IMR-90 (cell line): ENCODE results near the gene BLZF1. TPM values are rescaled to one million over a fixed set of nuclear protein-coding genes. Genes with fewer than 3 reads are reported as not detected.
A peak's percentile ranks its signal among the peaks of the same experiment; 100 is the strongest.

ENCODE experiments used
- ATAC-seq: fragments of 200-7000 bp; cut with Tn5 transposase; 2 replicates; pipeline ENCODE4 v1.9.1; 2020; ENCODE audit warnings: low read depth, mild to moderate bottlenecking, moderate library complexity
- BruUV-seq: library from RNA; stranded (reverse); fragments of 400-500 nt; replicated peaks from 2 replicates; lab custom pipeline; 2021; lab: Mats Ljungman, UMichigan
- CTCF ChIA-PET: fragments of 300-600 bp; formaldehyde crosslinking; extraction: SDS; loops from one replicate; lab custom pipeline; 2021; ENCODE audit warnings: antibody characterized with exemption; lab: Yijun Ruan, JAX
- POLR2A ChIA-PET: fragments of 300-600 bp; sonication (Branson Sonifier 250); formaldehyde crosslinking; loops from one replicate; lab custom pipeline; 2022; ENCODE audit warnings: antibody characterized with exemption; ENCODE audit not compliant: unreplicated experiment; lab: Charles Lee
- DNase-seq: peaks from one replicate; pipeline ENCODE4 v3.0.0; 2013
- H2AFZ ChIP-seq: replicated peaks from 2 replicates; pipeline ENCODE3; 2013; ENCODE audit warnings: low read length, mild to moderate bottlenecking; ENCODE audit not compliant: poor library complexity
- H2AK5ac ChIP-seq: 2 replicates; pipeline ENCODE4 v1.6.1; 2013; ENCODE audit warnings: low read depth, low read length, inconsistent platforms
- H2AK9ac ChIP-seq: replicated peaks from 2 replicates; pipeline ENCODE3; 2013; ENCODE audit warnings: mild to moderate bottlenecking, low read depth, low read length, moderate library complexity; ENCODE audit not compliant: poor library complexity
- H2BK120ac ChIP-seq: 2 replicates; pipeline ENCODE4 v1.6.1; 2013; ENCODE audit warnings: low read depth, low read length, inconsistent platforms
- H2BK15ac ChIP-seq: 3 replicates; pipeline ENCODE4 v1.6.1; 2013; ENCODE audit warnings: low read depth, low read length, inconsistent platforms
- H2BK20ac ChIP-seq: 2 replicates; pipeline ENCODE4 v1.6.1; 2013; ENCODE audit warnings: low read depth, mild to moderate bottlenecking, inconsistent platforms, low read length, moderate library complexity
- H2BK5ac ChIP-seq: 2 replicates; pipeline ENCODE4 v1.6.1; 2013; ENCODE audit warnings: mild to moderate bottlenecking, low read depth, low read length, inconsistent platforms; ENCODE audit not compliant: poor library complexity, severe bottlenecking
- H3K14ac ChIP-seq: replicated peaks from 2 replicates; pipeline ENCODE4 v1.6.1; 2013; ENCODE audit warnings: low read depth, low read length, inconsistent platforms
- H3K18ac ChIP-seq: 2 replicates; pipeline ENCODE4 v1.6.1; 2013; ENCODE audit warnings: low read depth, low read length, control low read depth
- H3K23ac ChIP-seq: 2 replicates; pipeline ENCODE4 v1.6.1; 2013; ENCODE audit warnings: low read depth, low read length, inconsistent platforms
- H3K27ac ChIP-seq: 2 replicates; pipeline ENCODE4 v1.5.1; 2013; ENCODE audit warnings: mild to moderate bottlenecking, control low read depth, low read length; ENCODE audit not compliant: insufficient read depth
- H3K27me3 ChIP-seq: 2 replicates; pipeline ENCODE4 v1.6.1; 2013; ENCODE audit warnings: low read length; ENCODE audit not compliant: control insufficient read depth, insufficient read depth
- H3K36me3 ChIP-seq: 2 replicates; pipeline ENCODE4 v1.6.1; 2013; ENCODE audit warnings: low read length, mixed read lengths; ENCODE audit not compliant: control insufficient read depth, insufficient read depth
- H3K4ac ChIP-seq: 2 replicates; pipeline ENCODE4 v1.6.1; 2013; ENCODE audit warnings: low read depth, low read length, inconsistent platforms
- H3K4me1 ChIP-seq: 2 replicates; pipeline ENCODE4 v1.6.1; 2013; ENCODE audit warnings: low read length, mixed read lengths; ENCODE audit not compliant: control insufficient read depth, insufficient read depth
- H3K4me2 ChIP-seq: 2 replicates; pipeline ENCODE4 v1.6.1; 2013; ENCODE audit warnings: low read depth, mild to moderate bottlenecking, control low read depth, low read length, moderate library complexity
- H3K4me3 ChIP-seq: 2 replicates; pipeline ENCODE4 v1.5.1; 2013; ENCODE audit warnings: low read depth, mild to moderate bottlenecking, control low read depth, low read length, moderate library complexity; ENCODE audit not compliant: insufficient read depth
- H3K56ac ChIP-seq: 2 replicates; pipeline ENCODE4 v1.6.1; 2013; ENCODE audit warnings: low read length, inconsistent platforms; ENCODE audit not compliant: insufficient read depth; ENCODE audit errors: extremely low read depth
- H3K79me1 ChIP-seq, 2 experiments: 2 replicates each; pipeline ENCODE4 v1.6.1; 2013; ENCODE audit warnings: low read length in 2 of 2, inconsistent platforms in 1 of 2, low read depth in 1 of 2
- H3K9ac ChIP-seq: 2 replicates; pipeline ENCODE4 v1.6.1; 2013; ENCODE audit warnings: low read depth, low read length, control low read depth
- H3K9me1 ChIP-seq: 2 replicates; pipeline ENCODE4 v1.6.1; 2013; ENCODE audit warnings: low read length, inconsistent platforms; ENCODE audit not compliant: insufficient read depth
- H3K9me3 ChIP-seq: 2 replicates; pipeline ENCODE4 v1.6.1; 2013; ENCODE audit warnings: low read length; ENCODE audit not compliant: control insufficient read depth, insufficient read depth
- H4K20me1 ChIP-seq: 2 replicates; pipeline ENCODE4 v1.6.1; 2013; ENCODE audit warnings: low read length, inconsistent platforms; ENCODE audit not compliant: insufficient read depth
- H4K5ac ChIP-seq: 2 replicates; pipeline ENCODE4 v1.6.1; 2013; ENCODE audit warnings: mild to moderate bottlenecking, low read depth, low read length, control low read depth
- H4K8ac ChIP-seq, 2 experiments: 2 replicates each; pipeline ENCODE4 v1.6.1; 2013; ENCODE audit warnings: low read depth in 2 of 2, low read length in 2 of 2, control low read depth in 1 of 2, inconsistent platforms in 1 of 2
- H4K91ac ChIP-seq: 2 replicates; pipeline ENCODE4 v1.6.1; 2013; ENCODE audit warnings: low read depth, low read length, inconsistent platforms; ENCODE audit not compliant: insufficient read depth
- FOS ChIP-seq: fragments of 150-350 bp; IDR thresholded peaks from 2 replicates; pipeline ENCODE4 v1.6.1; 2016; ENCODE audit warnings: low read depth, low read length
- RFX5 ChIP-seq: IDR thresholded peaks from 2 replicates; pipeline ENCODE4 v1.8.0; 2012; ENCODE audit warnings: low read depth, mild to moderate bottlenecking, low read length, moderate library complexity
- SMC3 ChIP-seq: fragments of 150-350 bp; IDR thresholded peaks from 2 replicates; pipeline ENCODE4 v1.6.1; 2016; ENCODE audit warnings: low read depth, mild to moderate bottlenecking, antibody characterized with exemption, low read length, moderate library complexity
- WGBS, 2 experiments: methylation state at CpG; one replicate each; pipeline versions ENCODE4 v1.1.5 to v1.1.7; 2013; ENCODE audit warnings: missing lambda C conversion rate in 2 of 2; ENCODE audit not compliant: insufficient read length in 1 of 2; ENCODE audit errors: extremely low coverage in 2 of 2; 5-methylcytosine and 5-hydroxymethylcytosine counted together
- dilution Hi-C: fragments of 300-500 bp; cut with HindIII; formaldehyde crosslinking; loops from one replicate; pipeline ENCODE4 v1.14.3; 2018; ENCODE audit warnings: low sequenced_read_pairs; ENCODE audit not compliant: unreplicated experiment
- in situ Hi-C: fragments of 300-500 bp; cut with MboI; formaldehyde crosslinking; loops from 3 replicates; pipeline ENCODE4 v1.14.3; 2019; ENCODE audit warnings: low sequenced_read_pairs, inconsistent platforms, mixed read lengths
- intact Hi-C: fragments of 100-400 bp; cut with micrococcal nuclease; formaldehyde crosslinking; loops from 2 replicates; pipeline ENCODE4 v1.10.0; 2022
- polyA plus RNA-seq, 3 experiments: library from polyadenylated mRNA; depleted of rRNA; stranded (reverse); fragments of >200 nt; gene quantifications; 2 replicates each; pipeline ENCODE4 v1.2.3, GENCODE V29; 2012; ENCODE audit warnings: low replicate concordance in 1 of 3
- total RNA-seq: library from RNA; depleted of rRNA; stranded (reverse); fragments of >200 nt; gene quantifications from 2 replicates; pipeline ENCODE4 v1.2.3, GENCODE V29; 2012

Gene BLZF1
- total and polyA plus RNA-seq, 2 of the 4 experiments (the other 2 are of a cell fraction) = 14.2 to 24.2 TPM

DNA sequence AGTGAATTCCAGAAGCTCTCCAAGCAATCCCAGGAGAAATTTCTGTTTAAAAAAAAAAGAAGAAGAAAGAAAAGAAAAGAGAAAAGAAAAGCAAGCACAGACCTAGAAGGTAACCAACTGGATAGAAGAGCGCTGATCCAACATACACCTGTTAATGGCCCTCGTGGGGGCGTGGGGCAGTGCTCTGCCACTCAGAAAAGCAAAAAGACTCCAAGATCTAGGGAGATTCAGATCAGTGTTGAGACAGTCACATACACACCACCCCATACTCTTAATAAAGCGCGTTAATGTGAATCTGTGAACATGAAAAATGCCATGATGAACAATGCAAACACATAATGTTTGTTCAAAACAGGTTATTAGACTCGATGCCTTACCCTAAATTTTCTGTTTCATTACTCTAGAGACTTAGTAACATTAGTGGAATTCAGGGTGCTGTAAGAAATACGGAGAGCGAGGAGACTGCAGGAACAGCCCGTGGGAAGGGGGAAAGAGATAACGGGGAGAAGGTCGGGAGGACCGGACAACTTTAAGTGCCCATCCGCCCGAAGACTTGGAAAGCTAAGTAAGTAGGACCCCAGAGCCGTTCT is 804 bp upstream of the BLZF1 start:
- in situ Hi-C loops = loop anchor here (5.0 to 25.0 kb wide), 2 partner anchors 250 to 1030 kb away; no protein-coding TSS in a partner anchor
- dilution Hi-C loops = no loop called here

More for the DNA sequence above, 804 bp upstream of the BLZF1 start:
- Histone ChIP-seq H2BK5ac (no peak overlapping the region), H4K91ac (no peak overlapping the region), H4K5ac (no peak overlapping the region), H3K4ac (peak overlapping the region; percentile 44; the same call in 1 of the 2 replicates), H2BK120ac (peak overlapping the region; percentile 57), H3K27me3 (no peaks in the 10 kb centered on the region), H3K79me1 (peaks cover 24 to 41% of the 10 kb centered on the region in 2 experiments), H2BK15ac (no peak overlapping the region), H3K4me1 (peaks cover 6% of the 10 kb centered on the region; the same call in 1 of the 2 replicates), H3K14ac (peak overlapping the region; percentile 65; the same call in 1 of the 2 replicates), H2BK20ac (no peak overlapping the region), H3K36me3 (peaks cover 5% of the 10 kb centered on the region), H3K23ac (peak overlapping the region; percentile 80), H3K56ac (no peak overlapping the region), H3K9ac (peak overlapping the region; percentile 80), H3K4me3 (peak overlapping the region; percentile 48), H3K27ac (peak overlapping the region; percentile 38), H2AFZ (peak overlapping the region; percentile 89), H3K9me3 (no peaks in the 10 kb centered on the region), H4K20me1 (no peaks in the 10 kb centered on the region), H4K8ac (peak overlapping the region; percentile 4 to 82; a peak in 3 of 4 replicates), H2AK5ac (no peak overlapping the region), H3K9me1 (peaks cover 3% of the 10 kb centered on the region; the same call in 1 of the 2 replicates), H3K18ac (no peak overlapping the region), H2AK9ac (no peak overlapping the region), H3K4me2 (peak overlapping the region; percentile 90)
- 0 out of 2 replicates have a peak, but pooled peaks have one; percentile 1 for TF ChIP-seq FOS
- no peak for TF ChIP-seq RFX5
- no peak for TF ChIP-seq SMC3
- ChIA-PET CTCF (interaction anchor here (0.6 to 1.4 kb wide), 2 partner anchors 19 to 255 kb away, joined by 3 to 4 read pairs; no protein-coding TSS in a partner anchor), POLR2A (no interaction called here)
- ATAC-seq = peak; percentile 28
- intact Hi-C loops = loop anchor here (1.0 to 5.0 kb wide), 3 partner anchors 118 to 260 kb away; partner anchors contain the start of genes ATP1B1 and SLC19A2
- DNase-seq = no peak
- no CpG with 5 or more reads among the region's 15 CpGs for WGBS, 2 experiments
- TSS peak; percentile 82 for BruUV-seq
